ACC112 (cell line): Measurements from ENCODE around the gene GDF7.

Source experiments
- H2AFZ ChIP-seq: fragments of 200-600 bp; sonication (generic); one replicate; pipeline ENCODE4 v1.6.0; 2017; ENCODE audit warnings: antibody characterized with exemption, low read length; ENCODE audit not compliant: unreplicated experiment
- H3K27ac ChIP-seq: fragments of 200-600 bp; sonication (generic); 2 replicates; pipeline ENCODE4 v1.5.1; 2014; ENCODE audit warnings: low read depth, mild to moderate bottlenecking, antibody characterized with exemption, low read length, moderate library complexity
- H3K27me3 ChIP-seq: fragments of 200-600 bp; sonication (generic); 2 replicates; pipeline ENCODE4 v1.6.1; 2014; ENCODE audit warnings: mild to moderate bottlenecking, antibody characterized with exemption, low read length, moderate library complexity, mixed read lengths; ENCODE audit not compliant: insufficient read depth
- H3K36me3 ChIP-seq: fragments of 200-600 bp; sonication (generic); 2 replicates; pipeline ENCODE4 v1.6.1; 2016; ENCODE audit warnings: mild to moderate bottlenecking, antibody characterized with exemption, low read length, moderate library complexity, mixed read lengths; ENCODE audit not compliant: insufficient read depth
- H3K4me1 ChIP-seq: fragments of 200-600 bp; sonication (generic); one replicate; pipeline ENCODE4 v1.6.1; 2016; ENCODE audit warnings: low read length, mixed read lengths; ENCODE audit not compliant: insufficient read depth, unreplicated experiment, control insufficient read depth
- H3K4me3 ChIP-seq: fragments of 200-600 bp; sonication (generic); 2 replicates; pipeline ENCODE4 v1.5.1; 2014; ENCODE audit warnings: mild to moderate bottlenecking, low read depth, low read length
- H3K79me2 ChIP-seq: fragments of 200-600 bp; sonication (generic); one replicate; pipeline ENCODE4 v1.6.0; 2016; ENCODE audit warnings: low read length; ENCODE audit not compliant: control insufficient read depth, unreplicated experiment, insufficient read depth

GDF7 gene

DNA sequence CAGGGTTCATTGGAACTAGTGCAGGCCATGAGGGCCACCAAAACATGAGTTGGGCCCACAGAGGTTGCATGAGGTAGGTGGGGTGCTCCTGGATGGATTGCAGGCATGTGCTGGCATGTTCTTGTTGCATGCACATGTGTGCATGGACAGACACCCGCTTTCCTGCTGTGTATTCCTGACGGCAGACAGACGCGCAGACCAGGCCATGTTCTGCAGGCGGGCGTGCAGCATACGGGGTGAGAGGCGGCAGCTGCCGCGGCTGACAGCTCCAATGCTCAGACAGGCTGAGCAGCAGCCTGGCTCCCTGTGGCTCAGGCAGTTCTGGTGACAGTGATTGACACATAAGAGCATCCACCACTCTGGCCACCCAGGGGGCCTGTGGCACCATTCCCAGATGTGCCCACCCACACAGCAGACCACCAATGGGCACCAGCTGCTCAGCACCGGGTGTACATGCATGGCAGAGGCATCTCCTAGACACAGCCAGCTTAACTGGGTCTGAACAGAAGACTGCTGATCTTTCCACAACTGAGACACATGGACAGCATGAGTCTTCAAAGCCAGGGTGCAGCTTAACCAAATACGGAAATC is 37.3 kb upstream of the GDF7 start:
- Histone ChIP-seq H3K27ac (no peak overlapping the region), H3K4me3 (no peak overlapping the region), H3K36me3 (no peaks in the 10 kb centered on the region), H2AFZ (no peak overlapping the region), H3K27me3 (no peaks in the 10 kb centered on the region), H3K79me2 (no peaks in the 10 kb centered on the region), H3K4me1 (peaks cover 6% of the 10 kb centered on the region)

DNA sequence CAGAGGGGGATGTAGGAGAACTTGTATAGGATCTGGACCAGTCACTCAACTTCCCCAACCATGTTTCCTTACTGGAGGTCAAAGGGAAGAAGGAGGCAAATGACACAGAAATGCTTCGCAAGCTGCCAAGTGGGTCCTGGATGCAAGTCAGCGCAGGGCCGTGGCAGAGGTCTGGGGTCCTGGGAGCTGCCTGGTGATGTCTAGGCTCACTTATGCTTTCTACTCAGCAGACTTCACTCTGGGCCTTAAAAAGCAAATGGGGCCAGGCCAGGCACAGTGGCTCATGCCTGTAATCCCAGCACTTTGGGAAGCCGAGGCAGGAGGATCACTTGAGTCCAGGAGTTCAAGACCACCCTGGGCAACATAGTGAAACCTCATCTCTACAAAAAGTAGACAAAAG is 36.0 kb upstream of the GDF7 start:
- H3K79me2 ChIP-seq: no peaks in the 10 kb centered on the region
- peaks cover 16% of the 10 kb centered on the region for H3K4me1 ChIP-seq
- H3K36me3 ChIP-seq: peaks cover 2% of the 10 kb centered on the region; the same call in 1 of the 2 replicates
- no peaks in the 10 kb centered on the region for H3K27me3 ChIP-seq
- no peak overlapping the region for H2AFZ ChIP-seq
- H3K4me3 ChIP-seq: no peak overlapping the region
- H3K27ac ChIP-seq: no peak overlapping the region

DNA sequence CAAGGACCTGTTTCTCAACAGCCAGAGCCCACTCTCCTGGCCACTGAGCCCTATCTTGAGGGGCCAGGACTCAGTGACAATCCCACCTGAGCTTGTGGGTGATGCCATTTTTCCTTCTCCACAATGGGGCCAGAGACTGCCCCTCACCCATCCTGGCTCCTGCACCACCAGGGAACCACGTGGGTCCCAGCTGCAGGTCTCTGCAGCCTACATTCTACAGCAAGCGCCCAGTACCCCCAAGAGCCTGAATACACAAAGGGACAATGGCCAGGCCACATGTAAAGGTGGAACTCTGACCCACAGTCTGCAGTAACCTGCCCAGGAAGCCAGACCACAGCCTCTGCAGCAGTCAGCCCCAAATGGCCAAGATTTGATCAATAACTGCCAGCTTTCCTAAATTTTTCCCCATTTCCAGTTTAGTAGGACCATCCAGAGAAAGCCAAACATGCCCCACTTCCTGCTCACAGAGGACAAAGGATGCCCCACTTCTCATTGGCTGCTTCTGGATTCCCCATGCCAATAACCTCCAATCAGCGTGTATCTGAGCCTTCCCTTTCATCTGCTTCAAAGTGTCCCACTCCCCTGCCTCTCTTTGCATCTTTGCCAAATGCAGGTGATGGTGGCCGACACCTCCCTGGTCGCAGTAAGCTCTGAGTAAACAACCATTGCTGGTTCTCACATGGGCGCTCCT is 35.2 kb upstream of the GDF7 start:
- Histone ChIP-seq H3K79me2 (no peaks in the 10 kb centered on the region), H3K4me3 (no peak overlapping the region), H3K36me3 (peaks cover 2% of the 10 kb centered on the region; the same call in 1 of the 2 replicates), H2AFZ (no peak overlapping the region), H3K27me3 (no peaks in the 10 kb centered on the region), H3K27ac (no peak overlapping the region), H3K4me1 (peaks cover 16% of the 10 kb centered on the region)

DNA sequence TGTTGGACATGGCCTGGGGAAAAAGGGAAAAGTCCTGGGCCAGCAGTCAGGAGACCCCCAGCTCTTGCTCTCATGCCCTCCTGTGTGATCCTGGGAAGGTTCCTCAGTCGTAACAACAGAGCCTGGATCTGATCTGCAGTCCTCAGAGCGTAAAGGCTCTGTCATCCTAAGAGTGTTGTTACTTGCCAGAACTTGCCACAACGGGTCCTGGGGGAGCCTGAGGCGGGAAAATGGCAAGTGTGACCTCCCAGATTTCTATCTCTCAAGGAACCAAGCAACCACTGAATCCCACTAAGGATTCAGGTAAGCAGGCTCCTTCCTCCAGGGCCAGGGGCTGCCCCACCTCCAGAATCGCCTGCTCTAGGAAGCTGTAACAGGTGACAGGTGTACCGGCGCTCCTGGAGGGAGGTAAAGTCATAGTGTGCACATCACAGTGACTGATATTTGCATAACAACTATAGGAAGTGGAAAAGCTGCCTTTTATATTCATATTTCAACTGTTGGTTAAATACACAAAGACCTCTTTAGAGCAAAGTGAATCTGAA is 34.4 kb upstream of the GDF7 start:
- Histone ChIP-seq H3K27me3 (no peaks in the 10 kb centered on the region), H3K27ac (no peak overlapping the region), H3K4me3 (no peak overlapping the region), H2AFZ (no peak overlapping the region), H3K79me2 (no peaks in the 10 kb centered on the region), H3K4me1 (peaks cover 16% of the 10 kb centered on the region), H3K36me3 (peaks cover 2% of the 10 kb centered on the region; the same call in 1 of the 2 replicates)

DNA sequence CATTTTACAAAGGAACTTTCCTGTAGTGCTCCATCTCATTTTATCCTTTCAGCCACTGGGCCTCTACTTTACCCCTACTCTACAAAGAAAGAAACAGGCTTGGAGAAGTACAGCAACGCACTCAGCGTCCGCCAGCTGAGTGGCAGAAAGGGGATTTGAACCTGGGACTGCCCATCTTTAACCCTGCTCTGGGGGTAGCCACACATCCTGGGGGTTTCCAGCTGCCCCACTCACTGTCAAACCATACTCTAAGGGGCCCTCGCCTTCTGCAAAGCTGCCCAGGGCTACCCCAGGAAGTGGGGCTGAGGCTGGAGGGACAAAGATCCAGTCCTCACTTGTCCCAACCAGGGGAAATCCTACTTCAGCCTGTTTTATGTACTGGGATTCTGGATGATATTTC is 33.9 kb upstream of the GDF7 start:
- Histone ChIP-seq H3K36me3 (peaks cover 2% of the 10 kb centered on the region; the same call in 1 of the 2 replicates), H3K79me2 (no peaks in the 10 kb centered on the region), H3K27me3 (no peaks in the 10 kb centered on the region), H3K27ac (no peak overlapping the region), H2AFZ (no peak overlapping the region), H3K4me3 (no peak overlapping the region), H3K4me1 (peaks cover 16% of the 10 kb centered on the region)

DNA sequence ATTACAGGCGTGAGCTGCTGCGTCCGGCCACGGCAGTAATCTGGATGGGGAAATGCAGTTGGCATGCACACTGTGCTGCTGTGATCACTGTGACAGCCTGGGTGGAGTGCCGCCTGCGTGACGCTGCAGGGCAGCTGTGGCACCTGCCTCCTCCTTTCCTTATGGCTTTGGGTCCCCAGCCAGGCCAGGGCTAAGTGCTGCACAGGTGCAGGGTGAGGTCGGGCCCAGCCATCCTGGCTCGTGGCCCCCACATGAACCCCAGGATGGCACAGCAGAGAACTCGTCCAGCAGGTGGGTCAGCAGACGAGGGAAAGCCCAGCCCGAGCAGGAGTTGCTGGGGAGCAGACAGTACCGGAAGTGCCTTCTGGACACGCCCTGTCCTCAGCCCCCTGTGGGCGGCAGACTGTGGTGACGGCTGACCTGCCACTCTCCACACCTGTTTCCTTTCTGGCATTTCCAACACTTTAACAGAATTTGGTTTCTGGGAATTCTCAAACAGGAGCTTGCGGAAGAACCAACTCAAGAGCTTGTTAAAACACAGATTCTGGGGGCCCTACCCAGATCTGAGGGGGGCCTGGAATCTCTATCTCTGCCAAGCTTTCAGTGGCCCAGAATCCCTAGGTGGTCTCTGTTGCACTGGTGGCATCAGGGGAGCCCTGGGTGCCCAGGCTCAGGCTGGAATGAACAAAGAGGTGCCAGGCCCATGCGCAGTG is 33.0 kb upstream of the GDF7 start:
- Histone ChIP-seq H2AFZ (no peak overlapping the region), H3K79me2 (no peaks in the 10 kb centered on the region), H3K36me3 (peaks cover 2% of the 10 kb centered on the region; the same call in 1 of the 2 replicates), H3K27ac (no peak overlapping the region), H3K4me3 (no peak overlapping the region), H3K4me1 (peaks cover 16% of the 10 kb centered on the region), H3K27me3 (no peaks in the 10 kb centered on the region)

DNA sequence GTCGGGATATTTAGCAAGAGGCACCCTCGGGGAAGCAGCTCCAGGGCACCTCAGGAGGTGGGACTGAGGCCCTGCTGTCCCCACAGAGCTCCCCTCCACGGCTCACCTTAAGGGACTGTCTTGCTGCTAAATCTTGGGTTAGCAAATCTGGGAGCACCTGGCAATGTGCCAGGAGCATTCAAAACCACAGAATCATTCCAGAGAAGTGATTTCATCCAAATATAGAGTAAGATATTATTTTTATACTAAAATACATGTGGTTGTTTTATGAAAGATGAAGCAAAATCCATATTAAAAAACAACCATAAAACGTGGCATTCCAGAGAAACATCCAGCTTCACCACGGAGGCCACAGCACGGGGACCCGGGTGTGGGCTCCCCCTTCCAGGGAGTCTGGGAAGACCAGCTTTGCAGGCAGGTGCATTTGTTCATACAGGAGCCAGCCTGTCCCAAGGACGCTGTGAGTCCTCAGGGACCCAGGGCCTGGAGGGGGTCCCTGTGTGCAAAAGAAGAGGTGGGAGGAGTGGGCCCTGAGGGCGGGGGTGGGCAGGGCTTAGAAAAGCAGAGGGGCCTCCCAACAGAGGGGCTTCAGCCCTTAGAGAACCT is 32.3 kb upstream of the GDF7 start:
- no peak overlapping the region for H3K4me3 ChIP-seq
- peaks cover 16% of the 10 kb centered on the region for H3K4me1 ChIP-seq
- no peak overlapping the region for H3K27ac ChIP-seq
- no peaks in the 10 kb centered on the region for H3K79me2 ChIP-seq
- peaks cover 6% of the 10 kb centered on the region; the same call in 1 of the 2 replicates for H3K36me3 ChIP-seq
- no peaks in the 10 kb centered on the region for H3K27me3 ChIP-seq
- H2AFZ ChIP-seq: no peak overlapping the region

DNA sequence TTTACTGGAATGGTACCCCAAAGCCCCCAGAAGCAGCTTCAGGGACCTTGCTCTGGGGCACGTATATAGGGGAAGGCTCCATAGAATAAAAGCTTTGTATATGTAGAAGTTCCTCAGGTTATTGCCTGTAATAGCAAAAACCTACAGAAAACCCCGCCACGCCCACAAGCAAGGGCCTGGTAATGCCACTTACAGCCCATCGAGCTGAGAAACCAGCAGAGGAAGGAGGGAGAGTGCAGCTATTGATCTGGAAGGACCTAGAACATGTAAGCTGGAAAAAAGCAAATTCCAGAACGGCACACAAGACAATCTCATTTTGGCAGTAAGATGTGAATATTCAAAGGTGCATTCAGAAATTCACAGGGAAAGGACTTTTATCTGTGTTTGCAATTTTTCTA is 31.8 kb upstream of the GDF7 start:
- H3K36me3 ChIP-seq: peaks cover 7% of the 10 kb centered on the region; the same call in 1 of the 2 replicates
- no peak overlapping the region for H3K27ac ChIP-seq

DNA sequence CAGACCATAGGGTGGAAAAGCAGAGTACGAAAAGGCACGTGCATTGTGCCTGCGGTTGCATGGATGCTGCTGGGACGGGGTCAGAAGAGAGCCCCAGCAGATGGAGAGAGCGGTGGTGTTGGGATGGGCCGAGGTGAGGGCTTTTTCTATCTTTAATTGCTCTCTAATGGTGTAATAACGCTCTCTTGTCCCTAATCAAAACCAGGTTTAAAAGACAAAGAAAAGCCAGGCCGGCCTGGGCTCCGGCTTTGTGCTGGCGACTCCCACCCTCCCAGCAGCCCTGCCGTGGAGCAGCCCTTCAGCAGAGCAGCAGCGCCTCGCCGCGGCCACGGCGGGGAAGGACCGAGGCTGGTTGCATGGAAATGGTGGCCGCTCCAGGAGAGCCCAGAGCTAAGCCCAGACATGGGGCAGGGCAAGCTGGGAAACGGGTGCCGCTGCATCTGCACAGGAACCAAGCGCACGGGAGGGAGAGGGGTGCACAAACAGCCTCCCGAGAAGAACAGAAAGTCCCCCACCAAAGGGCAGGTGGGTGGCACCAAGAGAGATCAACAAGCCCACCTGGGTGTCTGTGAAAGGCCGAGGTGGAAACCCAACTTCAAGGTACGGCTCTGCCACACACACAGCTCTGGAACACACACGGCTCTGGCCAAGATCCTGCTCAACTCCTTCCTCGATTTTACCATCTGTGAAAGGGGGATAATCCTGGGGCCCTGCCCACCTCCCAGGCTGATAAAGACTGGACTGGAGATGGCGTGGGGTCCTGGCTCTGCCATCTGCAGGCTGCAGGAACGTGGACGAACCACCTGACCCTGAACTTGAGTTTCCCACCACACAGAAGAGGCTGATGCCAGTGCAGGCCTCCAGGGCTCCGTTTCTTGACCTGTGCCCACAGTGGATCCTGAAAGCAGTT is 31.0 kb upstream of the GDF7 start:
- Histone ChIP-seq H3K4me3 (no peak overlapping the region), H3K36me3 (peaks cover 7% of the 10 kb centered on the region; the same call in 1 of the 2 replicates), H3K79me2 (no peaks in the 10 kb centered on the region), H2AFZ (no peak overlapping the region), H3K27me3 (no peaks in the 10 kb centered on the region), H3K4me1 (peaks cover 16% of the 10 kb centered on the region), H3K27ac (no peak overlapping the region)

More for the DNA sequence above, 31.8 kb upstream of the GDF7 start:
- H3K79me2 ChIP-seq: no peaks in the 10 kb centered on the region
- H3K4me3 ChIP-seq: no peak overlapping the region
- H3K4me1 ChIP-seq: peaks cover 16% of the 10 kb centered on the region
- H2AFZ ChIP-seq: no peak overlapping the region
- no peaks in the 10 kb centered on the region for H3K27me3 ChIP-seq
